Inferior parietal cortex (tissue), 1 donor: ENCODE measurements around the gene PCNA.
"Not testable (repeated sequence)": the region's sequence is repeated elsewhere in the genome, so short reads cannot be mapped to it uniquely, and the experiment has no call there.

Source experiments
- DNase-seq: peaks from one replicate; pipeline ENCODE4 v3.0.0-alpha.2; 2016; ENCODE audit errors: extremely low spot score

PCNA gene

GRCh38 chr20:5096463-5096862 lies 23.3 kb downstream of the PCNA start:
- no peak for DNase-seq

- DNase-seq, result no peak
Measured at GRCh38 chr20:5095931-5096330, 23.8 kb downstream of the PCNA start.

DNA sequence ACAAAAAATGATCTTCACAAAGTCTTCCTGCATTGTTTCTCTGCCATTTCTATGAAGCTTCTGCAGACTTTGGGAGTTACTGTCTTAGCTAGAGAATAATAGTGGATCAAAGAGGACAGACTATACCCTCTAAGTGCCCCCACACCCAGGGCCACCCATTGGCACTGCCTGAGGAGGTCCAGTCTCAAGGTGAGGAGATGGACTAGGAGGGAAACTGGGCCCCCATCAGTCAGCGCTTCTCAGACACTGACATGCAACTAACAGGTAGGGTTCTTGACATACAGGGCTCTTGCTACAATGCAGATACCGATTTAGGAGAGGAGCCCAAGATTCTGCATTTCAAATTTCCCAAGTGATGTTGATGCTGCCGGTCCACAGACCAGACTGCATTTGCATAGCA lies 24.3 kb downstream of the PCNA start:
- DNase-seq, result no peak

DNA sequence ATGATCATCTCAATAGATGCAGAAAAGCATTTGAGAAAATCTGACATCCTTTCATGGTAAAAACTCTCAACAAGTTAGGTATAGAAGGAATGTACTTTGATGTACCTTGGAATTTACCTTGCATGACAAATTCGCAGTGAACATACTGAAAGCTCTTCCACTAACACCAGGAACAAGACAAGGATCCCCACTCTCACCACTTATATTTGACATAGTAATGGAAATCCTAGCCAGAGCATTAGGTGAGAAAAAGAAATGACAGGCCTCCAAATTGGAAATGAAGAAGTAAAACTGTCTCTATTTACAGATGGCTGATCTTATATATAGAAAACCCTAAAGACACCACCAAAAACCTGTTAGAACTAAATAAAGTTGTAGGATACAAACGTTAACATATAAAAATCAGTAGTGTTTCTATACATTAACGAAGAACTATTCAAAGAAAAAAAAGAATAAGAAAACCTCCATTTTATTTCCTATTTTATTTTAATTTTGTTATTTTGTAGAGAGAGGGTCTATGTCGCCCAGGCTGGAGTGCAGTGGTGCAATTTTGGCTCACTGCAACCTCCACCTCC lies 26.9 kb downstream of the PCNA start:
- no peak for DNase-seq

DNA sequence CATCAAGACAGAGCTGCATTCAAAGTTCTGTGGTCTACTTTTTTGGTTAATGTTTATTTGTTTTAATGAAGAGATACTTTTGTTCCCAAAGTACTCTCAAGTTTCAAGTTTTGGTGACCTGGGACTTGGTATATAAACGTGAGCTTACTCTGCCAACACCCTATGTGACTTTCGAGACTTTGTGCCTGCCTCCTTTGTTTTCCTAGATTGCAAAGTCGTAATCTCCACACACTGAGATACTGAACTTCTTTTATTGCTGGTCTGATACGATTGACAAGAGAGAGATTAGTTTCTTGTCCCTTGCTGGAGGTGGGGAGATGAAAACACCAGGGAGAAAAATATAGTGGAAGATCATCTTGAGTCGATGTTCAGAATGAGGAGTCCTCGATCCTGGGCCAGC lies 27.9 kb downstream of the PCNA start:
- no peak for DNase-seq

DNA sequence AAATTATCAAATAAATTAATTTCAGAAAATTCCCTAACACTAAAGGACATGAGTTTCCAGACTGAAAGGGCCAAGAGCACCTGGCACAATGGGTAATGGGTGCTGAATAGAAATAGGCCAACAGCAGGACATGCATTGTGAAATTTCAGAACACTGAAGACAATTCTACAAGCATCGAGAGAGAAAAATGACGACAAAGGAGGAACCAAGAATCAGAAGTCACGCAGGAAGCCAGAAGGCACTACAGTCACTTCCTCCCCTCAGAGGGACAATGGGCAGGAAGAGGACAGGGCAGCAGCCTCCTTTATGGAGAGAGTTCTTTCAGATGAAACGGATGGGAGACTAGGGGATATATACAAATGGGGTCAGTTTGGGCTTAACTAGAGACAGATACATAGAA lies 29.6 kb downstream of the PCNA start:
- DNase-seq, result no peak

DNA sequence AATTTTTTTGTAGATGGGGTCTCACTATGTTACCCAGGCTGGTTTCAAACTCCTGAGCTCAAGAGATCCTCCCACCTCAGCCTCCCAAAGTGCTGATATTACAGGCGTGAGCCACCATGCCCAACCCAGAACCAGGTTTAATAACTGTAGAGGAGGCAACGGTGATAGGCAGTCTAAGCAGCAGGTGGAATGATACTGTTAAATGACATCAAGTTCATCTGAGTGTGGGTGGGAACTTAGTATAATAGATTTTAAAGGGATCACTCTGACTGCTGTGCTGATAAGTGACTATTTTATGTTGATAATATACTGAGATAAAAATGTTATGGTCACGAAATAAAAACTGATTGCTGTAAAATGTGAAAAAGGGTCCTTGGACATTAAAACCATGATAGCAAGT lies 31.1 kb downstream of the PCNA start:
- DNase-seq, result no peak

- no peak for DNase-seq
Measured at GRCh38 chr20:5085380-5085779, 34.4 kb downstream of the PCNA start.

GRCh38 chr20:5080384-5080877 lies 39.3 kb downstream of the PCNA start:
- no peak for DNase-seq

GRCh38 chr20:5078399-5078958 lies 41.3 kb downstream of the PCNA start:
- DNase-seq, result peak; percentile 46

- DNase-seq, result no peak
Measured at GRCh38 chr20:5077761-5078387, 41.9 kb downstream of the PCNA start.

GRCh38 chr20:5076913-5077312 lies 42.8 kb downstream of the PCNA start:
- DNase-seq, result not testable (repeated sequence)

DNA sequence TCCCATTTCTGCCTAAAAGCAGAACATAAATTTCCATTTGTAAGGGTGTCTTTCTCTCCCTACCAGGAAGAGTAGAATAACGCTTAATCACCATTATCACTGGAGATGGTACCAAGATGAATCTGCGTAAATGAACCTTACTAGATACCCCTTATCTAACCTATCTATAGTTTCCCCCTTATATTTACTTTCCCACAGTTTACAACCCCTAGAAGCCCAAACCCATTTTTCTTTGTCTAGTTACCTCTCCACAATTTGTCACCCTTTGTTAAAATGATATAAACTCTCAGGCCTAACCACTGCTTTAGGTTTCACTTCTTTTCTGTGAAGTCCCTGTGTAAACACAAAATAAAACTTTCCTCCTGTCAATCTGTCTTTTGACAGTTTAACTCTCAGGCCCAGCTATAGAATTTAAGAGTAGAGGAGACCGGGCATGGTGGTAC lies 45.5 kb downstream of the PCNA start:
- DNase-seq, result no peak

DNA sequence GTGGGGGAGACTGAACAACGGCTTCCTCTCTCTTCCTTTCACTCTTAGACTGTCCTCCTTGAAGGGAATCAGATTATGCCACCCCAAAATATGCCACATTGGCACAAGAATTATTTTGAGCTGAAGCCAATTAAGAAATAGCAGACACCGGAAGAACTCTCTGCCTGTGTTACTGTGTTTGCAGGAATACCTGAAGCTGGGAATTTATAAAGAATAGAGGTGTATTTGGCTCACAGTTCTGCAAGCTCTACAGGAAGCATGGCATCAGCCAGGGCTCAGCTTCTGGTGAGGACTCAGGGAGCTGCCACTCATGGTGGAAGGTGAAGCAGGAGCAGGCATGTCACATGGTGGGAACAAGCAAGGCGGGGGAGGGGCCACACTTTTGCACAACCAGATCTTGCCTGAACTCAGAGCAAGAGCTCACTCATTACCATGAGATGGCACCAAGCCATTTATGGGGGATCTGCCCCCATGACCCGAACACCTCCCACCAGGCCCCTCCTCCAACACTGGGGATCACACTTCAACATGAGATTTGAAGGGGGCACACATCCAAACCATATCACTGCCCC lies 46.0 kb downstream of the PCNA start:
- DNase-seq, result no peak

GRCh38 chr20:5072756-5073659 lies 46.8 kb downstream of the PCNA start:
- no peak for DNase-seq

DNA sequence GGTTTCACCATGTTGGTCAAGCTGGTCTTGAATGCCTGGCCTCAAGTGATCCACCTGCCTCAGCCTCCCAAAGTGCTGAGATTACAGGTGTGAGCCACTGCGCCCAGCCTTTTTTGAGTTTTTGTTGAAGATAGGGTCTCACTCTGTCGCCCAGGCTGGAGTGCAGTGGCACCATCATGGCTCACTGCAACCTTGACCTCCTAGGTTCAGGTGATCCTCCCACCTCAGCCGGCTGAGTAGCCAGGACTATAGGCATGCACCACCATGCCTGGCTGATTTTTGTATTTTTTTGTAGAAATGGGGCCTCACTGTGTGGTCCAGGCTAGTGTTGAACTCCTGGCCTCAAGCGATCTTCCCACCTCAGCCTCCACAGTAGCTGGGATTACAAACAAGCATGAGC lies 47.8 kb downstream of the PCNA start:
- not testable (repeated sequence) for DNase-seq

DNA sequence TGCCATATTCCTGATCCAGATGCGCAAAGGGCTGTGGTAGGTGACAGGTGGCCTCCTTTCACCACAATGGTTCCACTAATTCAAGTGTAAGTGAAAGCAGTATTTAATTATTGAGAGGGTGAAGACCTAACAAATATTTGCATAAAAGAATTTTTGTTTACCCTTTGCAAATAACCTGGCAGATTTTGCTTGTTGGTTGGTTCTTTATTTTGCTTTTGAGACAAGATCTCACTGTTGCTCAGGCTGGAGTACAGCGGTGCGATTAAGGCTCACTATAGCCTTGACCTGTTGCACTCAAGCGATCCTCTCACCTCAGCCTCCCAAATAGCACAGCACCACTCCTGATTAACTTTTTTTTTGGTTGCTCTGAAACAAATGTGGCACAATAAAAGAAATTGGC lies 49.2 kb downstream of the PCNA start:
- no peak for DNase-seq

DNA sequence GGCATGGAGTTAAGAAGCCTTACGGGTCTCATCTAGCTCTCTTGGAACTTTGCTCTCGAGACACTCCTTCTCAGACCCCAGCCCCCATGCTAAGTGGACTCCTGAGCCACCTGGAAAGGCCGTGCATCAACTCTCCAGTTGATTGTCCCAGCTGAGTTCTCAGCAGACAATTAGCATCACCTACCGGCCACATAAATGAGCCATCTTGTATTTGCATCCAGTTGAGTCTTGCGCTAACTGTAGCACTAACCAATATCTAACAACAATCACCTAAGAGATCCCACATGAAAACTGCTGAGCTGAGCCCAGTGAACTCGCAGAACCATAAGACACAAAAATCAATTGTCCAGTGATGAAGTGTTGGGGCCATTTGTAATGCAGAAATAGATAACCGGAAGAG lies 49.7 kb downstream of the PCNA start:
- DNase-seq, result no peak

GRCh38 chr20:5069141-5069806 lies 50.5 kb downstream of the PCNA start:
- no peak for DNase-seq

- DNase-seq, result no peak
Measured at GRCh38 chr20:5067877-5068645, 51.7 kb downstream of the PCNA start.
